Measurements from ENCODE around the gene ARRDC1.
"Not testable (repeated sequence)": the region's sequence is repeated elsewhere in the genome, so short reads cannot be mapped to it uniquely, and the experiment has no call there.

The ARRDC1 gene, protein sequence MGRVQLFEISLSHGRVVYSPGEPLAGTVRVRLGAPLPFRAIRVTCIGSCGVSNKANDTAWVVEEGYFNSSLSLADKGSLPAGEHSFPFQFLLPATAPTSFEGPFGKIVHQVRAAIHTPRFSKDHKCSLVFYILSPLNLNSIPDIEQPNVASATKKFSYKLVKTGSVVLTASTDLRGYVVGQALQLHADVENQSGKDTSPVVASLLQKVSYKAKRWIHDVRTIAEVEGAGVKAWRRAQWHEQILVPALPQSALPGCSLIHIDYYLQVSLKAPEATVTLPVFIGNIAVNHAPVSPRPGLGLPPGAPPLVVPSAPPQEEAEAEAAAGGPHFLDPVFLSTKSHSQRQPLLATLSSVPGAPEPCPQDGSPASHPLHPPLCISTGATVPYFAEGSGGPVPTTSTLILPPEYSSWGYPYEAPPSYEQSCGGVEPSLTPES

DNA sequence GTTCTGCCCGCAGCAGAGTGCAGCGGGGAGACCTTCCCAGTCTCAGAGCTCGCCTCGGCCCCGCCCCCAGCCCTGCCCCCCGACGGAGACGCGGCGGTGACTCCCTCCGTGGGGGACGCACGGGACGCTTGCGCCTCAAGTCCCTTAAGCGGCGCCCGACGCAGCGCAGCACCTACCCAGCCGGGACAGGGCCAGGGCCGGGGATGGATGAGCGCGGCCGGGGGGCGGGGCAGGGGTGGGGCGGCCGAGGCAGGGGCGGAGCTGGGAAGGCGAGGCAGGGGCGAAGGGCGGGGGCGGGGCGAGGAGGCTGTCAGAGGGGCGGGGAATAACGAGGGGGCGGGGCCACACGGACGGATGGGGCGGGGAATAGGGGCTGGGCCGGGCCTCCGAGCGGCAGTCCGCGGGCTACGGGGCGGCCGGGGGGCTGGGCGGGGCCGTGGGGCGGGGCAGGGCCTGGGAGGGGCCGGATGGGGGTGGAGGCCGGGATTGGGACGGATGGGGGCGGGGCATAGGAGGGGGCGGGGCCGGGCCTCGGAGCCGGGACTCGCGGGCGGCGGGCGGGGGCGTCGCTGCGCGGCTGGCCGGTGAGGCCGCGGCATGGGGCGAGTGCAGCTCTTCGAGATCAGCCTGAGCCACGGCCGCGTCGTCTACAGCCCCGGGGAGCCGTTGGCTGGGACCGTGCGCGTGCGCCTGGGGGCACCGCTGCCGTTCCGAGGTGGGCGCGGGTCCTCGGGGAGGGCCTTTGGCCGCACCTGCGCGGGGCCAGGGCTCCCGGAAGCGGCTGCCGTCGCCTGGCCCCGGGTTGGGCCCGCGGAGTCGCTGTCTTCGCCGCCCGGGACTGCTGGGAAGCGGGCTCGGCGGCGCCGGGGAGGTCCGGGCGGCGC, at the start of gene ARRDC1:
TSS of gene ARRDC1 (plus strand) at position 566 of the 884 bp plus-strand sequence. CDS start at position 598, 32 bp downstream.
- peak; percentile 94 for DNase-seq (ENCODE audit: low spot score)

DNA sequence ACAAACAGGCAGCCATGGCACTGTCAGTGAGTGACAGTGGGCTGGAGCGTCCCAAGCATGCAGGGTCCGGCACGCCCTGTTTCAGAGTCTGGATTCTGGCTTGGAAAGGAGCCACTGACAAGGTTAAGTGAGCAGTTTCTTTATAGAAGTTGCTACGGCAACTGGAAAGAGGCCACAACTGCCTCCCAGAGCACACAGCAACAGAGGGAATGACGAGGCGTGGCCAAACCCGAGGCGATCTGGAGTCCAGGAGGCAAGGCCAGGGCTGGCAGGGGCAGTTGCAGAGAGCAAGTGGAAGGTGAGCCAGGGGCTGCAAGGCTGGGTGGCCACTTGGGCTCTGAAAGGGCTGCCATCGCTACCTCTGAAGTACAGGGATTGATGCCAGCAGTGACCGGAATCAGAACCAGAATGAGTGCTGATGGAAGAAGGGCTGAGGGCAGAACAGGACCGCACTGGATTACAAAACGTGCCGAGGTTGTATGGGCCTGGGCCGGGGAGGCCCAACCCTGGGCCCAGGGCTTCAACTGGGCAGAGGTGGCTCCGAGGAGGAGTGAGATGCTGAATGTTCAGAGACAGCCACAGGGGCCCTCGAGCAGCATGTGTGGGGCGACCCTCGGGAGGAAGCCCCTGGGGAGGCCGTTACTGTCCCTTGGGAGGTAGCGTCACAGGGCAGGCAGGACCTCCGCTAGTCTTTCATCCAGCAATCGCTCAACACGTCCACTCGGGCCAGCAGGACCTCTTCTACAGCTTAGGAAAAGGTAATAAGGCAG, 49.2 kb upstream of the ARRDC1 start:
- DNase-seq (ENCODE audit: low spot score), result no peak

DNA sequence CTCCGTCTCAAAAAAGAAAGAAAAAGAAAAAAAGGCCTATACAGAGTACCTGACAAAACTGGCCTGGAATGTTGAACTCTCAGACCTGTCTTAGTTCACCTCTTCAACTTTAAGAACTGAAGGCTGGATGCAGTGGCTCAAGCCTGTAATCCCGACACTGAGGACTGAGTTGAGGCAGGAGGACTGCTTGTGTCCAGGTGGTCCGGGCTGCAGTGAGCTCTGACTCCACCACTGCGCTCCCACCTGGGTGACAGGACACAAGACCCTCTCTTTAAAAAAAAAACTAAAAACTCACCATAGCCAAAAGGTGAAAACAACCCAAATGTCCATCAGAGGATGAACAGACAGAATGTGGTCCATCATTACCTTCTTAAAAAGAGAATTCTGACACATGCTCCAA, 47.4 kb upstream of the ARRDC1 start:
- no peak for DNase-seq (ENCODE audit: low spot score)

DNA sequence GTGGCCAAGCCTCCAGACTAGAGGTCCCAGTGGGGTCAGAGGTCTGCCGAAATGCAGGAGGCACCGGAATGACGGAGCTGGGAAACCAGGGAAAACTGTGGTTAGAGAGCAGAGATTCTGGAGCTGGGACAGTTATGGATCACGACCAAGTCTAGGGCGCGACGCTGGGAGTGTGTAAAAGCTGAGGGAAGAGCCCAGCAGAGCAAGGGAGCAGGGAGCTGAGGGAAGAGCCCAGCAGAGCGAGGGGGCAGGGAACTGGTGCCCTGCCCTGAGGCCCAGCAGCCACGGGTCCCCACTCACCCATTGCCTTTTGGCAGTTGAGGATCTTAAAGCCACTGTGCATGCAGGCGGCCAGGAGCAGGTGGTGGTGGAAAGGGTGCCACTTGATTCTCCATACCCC, 41.4 kb upstream of the ARRDC1 start:
- DNase-seq (ENCODE audit: low spot score), result no peak

DNA sequence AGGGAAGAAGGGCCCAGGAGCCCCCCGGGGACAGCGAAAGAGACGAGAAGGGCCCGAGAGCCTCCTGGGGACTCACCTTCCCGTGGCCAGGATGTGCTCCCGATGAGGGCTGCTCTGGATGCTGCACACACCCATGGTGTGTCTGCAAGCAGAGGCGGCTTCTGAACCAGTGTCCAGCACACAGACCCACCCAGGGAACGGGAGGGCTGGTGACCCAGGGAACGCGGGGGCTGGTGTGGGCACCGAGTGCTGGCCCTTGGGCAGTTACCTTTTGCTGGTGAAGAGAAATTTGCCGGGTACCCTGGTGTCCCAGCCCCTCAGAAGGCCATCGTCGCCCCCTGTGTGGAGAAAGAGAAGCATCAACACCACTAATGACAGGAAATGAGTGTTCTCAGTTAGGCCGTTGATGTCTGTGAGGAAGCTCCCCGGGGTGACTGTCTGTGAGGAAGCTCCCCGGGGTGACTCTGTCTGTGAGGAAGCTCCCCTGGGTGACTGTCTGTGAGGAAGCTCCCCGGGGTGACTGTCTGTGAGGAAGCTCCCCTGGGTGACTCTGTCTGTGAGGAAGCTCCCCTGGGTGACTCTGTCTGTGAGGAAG, 40.6 kb upstream of the ARRDC1 start:
- peak; percentile 11 for DNase-seq (ENCODE audit: low spot score)

DNA sequence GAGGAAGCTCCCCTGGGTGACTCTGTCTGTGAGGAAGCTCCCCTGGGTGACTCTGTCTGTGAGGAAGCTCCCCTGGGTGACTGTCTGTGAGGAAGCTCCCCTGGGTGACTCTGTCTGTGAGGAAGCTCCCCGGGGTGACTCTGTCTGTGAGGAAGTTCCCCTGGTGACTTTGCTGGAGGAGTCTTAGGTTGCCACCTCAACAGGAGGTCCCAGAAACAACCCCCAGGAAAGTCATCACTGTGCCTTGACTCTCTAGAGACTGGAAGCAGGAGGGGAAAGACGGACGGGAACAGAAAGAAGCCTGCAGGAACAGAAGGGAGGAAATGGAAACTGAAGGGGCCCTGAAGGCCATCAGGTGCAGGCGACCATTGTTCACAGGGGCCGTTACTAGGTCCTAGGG, 37.0 kb upstream of the ARRDC1 start:
- DNase-seq (ENCODE audit: low spot score), result not testable (repeated sequence)

DNA sequence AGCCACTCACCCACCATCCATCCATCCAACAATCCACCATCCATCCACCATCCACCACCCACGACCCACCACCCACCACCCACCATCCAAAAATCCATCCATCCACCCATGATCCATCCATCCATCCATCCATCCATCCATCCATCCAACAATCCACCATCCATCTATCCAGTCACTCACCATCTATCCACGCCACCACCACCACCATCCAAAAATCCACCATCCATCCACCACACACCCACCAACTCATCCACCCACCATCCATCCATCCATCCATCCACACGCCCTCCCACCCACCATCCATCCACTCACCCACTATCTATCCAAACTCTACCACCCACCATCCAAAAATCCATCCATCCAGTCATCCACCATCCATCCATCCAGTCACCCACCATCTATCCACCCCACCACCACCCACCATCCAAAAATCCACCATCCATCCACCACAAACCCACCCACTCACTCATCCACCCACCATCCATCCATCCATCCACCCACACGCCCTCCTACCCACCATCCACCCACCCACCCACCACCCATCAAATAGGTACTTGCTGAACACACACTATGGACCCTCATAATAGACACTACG, 35.8 kb upstream of the ARRDC1 start:
- no peak for DNase-seq (ENCODE audit: low spot score)

DNA sequence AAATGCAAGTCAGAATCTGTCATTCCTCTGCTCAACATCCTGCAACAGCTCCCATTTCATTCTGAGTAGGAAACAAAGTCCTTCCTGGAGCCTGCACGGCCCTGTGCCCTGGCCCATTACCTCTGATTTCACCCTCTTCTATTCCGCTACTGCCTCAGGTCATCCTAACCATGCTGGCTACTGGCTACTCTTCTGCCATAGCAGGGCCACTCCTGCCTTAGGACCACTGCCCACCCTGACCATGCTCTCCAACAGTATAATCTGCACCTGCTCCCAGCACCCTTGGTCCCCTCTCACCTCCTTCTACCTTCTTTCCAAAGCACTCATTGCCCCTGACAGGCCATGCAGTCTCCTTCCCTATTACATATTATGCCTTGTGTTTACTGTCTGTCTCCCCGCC, 34.9 kb upstream of the ARRDC1 start:
- no peak for DNase-seq (ENCODE audit: low spot score)

DNA sequence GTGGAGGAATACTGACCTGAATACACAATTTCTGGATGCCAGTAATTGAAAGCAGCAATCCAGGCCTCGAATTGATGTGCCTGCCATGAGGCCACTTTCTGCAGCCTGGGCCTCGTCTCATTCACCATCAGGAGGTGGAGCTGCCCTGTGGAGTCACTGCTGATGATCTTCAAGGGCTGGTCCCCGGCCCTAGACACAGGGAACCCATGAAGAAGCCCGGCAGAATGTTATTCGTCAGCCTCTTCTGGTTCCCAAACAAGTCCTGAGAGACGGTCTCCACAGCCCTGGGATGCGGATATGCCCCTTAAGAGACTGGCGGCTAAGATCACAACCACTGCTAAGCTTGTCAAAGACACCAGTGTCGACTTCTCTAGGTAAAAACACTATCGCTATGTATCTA, 31.3 kb upstream of the ARRDC1 start:
- DNase-seq (ENCODE audit: low spot score), result no peak

DNA sequence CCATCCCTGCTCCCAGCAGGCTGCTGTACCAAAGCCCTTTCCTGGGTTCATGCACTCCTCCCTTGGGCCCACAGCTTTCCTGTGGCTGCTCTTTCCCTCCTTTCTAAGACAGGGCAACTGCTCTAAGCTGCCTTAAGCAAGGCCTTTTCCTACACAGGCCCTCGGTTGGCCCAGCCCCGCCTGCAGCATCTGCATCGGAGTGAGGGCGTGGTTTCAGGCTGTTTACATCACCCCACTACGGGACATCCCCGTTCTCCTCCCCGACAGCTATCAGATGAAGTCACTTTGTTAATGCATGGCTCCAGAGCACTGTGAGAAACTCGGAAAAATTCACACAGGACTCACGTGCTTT, 30.1 kb upstream of the ARRDC1 start:
- DNase-seq (ENCODE audit: low spot score), result peak; percentile 33

DNA sequence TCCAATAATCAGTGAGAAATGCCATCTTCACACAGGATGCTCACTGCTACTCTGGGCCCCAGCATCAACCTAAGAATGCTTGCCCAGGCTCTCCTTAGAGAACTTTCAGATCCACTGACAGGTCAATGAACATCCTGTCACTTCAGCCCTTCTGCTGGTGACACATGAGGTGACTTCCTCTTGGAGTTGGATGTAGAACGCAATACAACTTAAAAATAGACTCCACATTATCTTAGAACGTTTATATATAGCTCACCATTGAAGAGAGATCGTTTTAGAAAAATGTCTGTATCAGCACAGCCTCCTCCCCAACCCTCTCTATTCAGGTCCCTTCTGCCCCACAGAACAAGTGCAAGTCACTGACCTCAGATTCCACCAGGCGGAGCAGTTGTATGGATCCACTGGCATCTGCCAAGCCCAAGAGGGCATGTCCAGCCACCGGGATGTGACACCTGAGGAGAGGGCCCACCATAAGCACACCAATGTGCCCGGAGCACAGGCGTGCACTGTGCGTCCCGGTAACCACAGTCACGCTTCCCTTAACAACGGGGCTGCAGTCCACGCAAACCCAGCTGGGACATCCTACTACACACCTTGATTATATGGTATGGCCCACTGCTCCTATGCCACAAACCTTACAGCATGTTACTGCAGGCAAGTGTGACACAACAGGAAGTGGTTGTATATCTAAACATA, 29.6 kb upstream of the ARRDC1 start:
- DNase-seq (ENCODE audit: low spot score), result no peak

DNA sequence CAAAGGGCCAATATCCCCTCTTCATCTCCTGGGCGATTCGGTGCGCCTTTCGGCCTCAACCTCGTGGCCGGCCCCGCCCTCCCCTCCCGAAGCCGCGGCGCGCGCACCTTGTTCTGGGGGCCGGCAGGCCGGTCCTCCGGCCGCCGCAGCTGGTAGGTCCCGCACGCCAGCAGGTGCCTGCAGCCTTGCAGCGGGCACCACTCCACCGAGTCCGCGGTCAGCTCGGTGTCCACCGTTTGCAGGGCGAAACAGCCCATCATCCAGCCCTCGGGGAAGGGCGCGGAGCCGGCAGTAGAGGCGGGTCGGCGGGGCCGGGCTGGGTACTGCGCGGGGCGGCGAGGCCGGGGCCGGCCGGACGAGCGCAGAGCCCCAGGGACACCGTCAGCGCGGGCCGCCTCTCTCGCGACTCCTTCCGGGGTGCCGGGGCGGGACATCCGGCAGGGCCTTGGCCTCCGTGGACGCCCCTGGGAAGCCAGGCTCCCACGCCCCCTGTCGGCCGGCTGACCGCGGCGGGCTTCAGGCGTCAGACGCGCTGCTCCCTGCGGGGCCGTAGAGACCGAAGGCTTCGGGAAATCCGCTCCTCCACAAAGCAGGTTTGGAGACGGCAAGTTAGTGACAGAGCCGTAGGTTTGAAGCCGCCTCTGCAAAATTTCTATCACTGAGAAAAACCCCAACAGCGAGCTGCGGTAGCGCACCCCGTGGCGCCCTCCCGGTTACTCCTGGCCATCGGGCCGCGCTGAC, 26.8 kb upstream of the ARRDC1 start, which contains the start of gene DPH7:
TSS of gene DPH7 (minus strand) at position 408 of the 741 bp plus-strand sequence. CDS start at position 260, 148 bp downstream.
- DNase-seq (ENCODE audit: low spot score), result peak; percentile 95

DNA sequence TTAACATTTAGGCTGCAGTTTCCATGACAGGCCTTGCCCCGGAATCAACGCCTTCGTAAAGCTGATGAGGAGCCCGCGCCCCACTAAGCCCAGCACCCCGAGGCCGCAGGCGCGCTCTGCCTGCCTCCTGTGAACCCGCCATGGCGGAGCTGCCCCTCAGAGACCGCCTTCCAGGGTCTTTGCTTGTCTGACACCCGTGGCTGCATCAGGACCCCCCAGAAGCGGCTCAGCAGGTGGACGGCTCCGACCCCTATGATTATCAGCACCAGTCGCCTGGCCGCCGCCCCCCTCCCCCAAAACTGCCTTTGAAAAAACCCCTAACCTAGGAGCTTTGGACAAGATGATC, 26.3 kb upstream of the ARRDC1 start:
- no peak for DNase-seq (ENCODE audit: low spot score)

DNA sequence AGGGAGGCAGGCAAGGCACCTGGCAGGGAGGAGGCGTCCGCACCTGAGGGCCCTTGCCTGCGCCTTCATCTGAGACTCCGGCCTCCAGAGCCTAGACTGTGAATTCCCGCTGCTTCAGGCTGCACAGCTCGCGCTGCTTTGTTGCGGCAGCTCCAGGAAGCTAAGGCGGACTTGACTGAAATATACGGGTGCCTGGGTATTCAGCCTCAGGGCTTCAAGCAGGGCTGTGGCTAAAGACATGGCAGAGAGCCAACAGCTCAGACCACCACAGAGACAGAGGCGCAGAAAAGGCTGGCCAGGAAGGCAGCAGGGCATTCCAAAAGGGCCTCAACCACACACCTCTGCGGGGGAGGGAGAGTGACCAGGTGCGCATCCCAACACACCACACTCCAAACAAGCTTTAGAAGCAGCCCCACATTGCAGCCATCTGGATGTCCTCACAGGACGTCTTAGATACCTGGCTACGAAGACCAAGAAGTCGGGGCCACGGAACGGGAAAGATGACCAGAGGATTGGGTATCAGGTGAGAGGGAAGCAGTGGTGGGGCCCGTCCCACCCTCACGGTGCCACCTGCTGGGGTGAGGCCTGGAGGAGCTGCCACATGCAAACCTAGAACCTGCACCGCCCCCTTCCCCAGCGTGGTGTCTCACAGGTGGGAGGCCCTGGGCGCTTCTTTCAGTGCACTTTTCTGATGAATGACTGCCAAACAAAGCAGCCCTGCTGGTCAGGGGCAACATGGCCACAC, 25.1 kb upstream of the ARRDC1 start:
- no peak for DNase-seq (ENCODE audit: low spot score)

DNA sequence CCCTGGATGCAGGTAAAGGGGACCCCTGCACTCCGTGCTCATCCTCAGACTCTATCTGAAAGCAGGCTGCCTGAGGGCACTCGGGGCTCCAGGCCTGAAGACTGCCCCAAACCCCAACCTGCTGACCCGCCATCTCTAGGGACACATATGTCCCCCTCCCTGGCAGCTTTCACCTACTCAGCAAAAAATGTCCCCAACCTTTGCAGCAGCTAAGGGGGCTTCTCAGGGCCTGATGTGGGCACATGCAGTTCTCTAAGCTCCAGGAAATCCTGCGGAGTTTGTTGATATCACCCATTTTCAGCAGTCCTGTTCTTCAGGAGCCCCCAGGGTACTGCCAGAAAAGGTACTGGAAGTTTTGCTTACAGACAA, 24.5 kb upstream of the ARRDC1 start:
- no peak for DNase-seq (ENCODE audit: low spot score)

DNA sequence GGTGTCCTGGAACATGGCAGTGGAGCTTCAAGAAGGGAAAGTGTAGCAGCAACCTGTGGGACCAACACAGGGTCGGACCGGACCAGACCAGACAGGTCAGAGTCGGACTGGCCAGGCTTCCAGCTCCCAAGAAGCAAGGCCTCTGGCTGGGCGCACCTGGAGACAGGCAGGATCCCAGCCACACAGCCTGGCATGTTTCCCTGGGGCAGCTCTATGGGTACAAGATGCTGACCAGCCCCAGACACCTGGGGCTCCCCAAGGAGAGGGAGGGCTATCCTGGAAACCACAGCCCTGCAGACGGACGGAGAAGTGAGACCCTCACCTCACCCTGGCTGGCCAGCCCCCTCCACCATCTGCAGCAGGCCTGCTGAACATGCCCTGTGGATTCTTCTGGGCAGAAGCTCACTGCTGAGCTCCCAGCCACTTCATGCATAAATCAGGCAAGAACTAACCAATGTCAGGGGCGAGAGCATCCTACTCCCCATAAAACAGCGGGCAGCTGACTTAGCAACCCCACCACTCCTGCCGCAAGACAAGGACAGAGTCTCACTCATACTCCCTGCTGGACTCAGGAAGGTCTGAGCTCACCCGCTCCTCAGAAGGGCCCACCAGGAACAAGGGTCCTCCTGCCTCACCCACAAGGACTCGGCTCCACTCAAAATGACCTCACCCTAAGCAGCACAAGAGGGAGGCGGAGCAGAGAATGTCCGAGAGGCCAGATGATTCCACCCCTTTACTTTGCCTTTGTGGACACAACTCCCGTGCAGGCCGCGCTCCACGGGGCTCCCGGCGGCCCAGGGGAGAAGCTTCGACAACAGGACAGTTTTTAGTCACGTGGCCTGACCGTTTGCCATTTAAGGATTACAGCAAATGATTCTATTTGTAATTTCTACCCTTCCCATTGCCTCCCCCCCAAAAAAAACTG, 23.9 kb upstream of the ARRDC1 start:
- no peak for DNase-seq (ENCODE audit: low spot score)

DNA sequence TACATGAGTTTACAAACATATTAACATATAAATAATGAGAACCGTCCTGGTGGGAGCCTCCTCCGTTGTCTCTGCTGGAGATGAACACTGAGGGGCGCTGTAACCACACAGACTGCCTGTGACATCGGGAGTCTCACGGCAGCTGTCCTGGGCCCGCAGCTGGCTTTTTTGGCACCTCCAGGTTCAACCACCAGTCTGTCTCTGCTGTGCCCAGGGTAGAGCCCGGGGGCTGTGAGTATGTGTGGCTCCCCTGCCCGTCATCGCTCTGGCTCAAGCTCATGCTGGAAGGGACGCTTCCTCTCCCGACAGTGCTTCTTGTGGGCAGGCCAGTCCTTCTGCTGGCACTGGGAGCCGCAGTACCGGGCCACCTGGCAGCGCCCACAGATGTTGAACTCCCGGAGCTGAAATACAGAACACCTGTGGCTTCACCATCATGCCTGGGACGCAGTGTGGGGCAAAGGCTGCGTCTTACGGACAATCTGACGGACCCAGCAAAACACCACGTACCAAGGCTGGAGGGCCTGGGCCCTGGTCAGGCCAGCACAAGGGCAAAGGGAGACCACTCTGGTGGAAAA, 23.1 kb upstream of the ARRDC1 start:
- no peak for DNase-seq (ENCODE audit: low spot score)

DNA sequence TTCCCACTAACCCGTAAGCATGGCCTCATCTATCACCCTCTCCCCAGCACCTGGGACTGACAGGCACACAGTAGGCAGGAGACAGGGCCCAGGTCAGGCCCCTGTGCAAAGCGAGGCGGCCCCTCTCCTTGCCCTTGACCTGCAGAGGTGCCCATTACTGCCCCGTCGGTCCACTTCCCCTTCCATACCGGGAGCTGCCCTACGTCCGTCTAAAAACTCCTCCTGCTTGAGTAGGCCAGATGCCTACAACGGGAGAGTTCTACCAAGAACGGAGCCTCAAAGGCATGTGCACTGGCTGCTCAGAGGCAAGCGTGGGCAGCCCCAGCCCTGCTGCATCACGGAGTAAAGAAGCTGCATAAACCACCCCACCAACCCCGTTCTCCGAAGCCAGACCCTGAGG, 22.1 kb upstream of the ARRDC1 start:
- DNase-seq (ENCODE audit: low spot score), result no peak

All from CD4-positive, alpha-beta T cell treated with Interleukin-2 at 100 ng/mL for 4 hours (primary cell).